ENCODE measurements around the gene MED4. TPM values are rescaled to one million over a fixed set of nuclear protein-coding genes. Genes with fewer than 3 reads are reported as not detected.

The MED4 gene
- total and polyA plus RNA-seq, 2 of the 8 experiments (the other 6 are each of a cell fraction or from before 2014, with no cell fraction given) = 25.7 to 48.1 TPM

- no peaks in the 10 kb centered on the region for H3K4me1 ChIP-seq (replicated peaks in 1 of 4; ENCODE audit: control insufficient read depth in 3 of 4, insufficient read depth in 4 of 4, low read length in 3 of 4)
- no peak overlapping the region for H2AK5ac ChIP-seq (ENCODE audit: low read depth, low read length)
- no peak overlapping the region for H3K14ac ChIP-seq (ENCODE audit: insufficient read length)
- H2BK20ac ChIP-seq (ENCODE audit: low read length) = no peak overlapping the region
- H3K27ac ChIP-seq (ENCODE audit: low read depth, low read length) = no peak overlapping the region
- no peaks in the 10 kb centered on the region for H3K9me3 ChIP-seq (ENCODE audit: insufficient read depth in 2 of 2, low read depth in 1 of 2, low read length in 1 of 2)
- no peaks in the 10 kb centered on the region for H3K79me2 ChIP-seq (ENCODE audit: control insufficient read depth in 1 of 2, insufficient read depth in 2 of 2, low read length in 2 of 2)
- H2AFZ ChIP-seq (ENCODE audit: low read length) = no peak overlapping the region
- no peaks in the 10 kb centered on the region for H3K79me1 ChIP-seq (ENCODE audit: low read depth, low read length)
- H3K23ac ChIP-seq (ENCODE audit: insufficient read length) = no peak overlapping the region
- FAIRE-seq (no peak), DNase-seq (ENCODE audit: low read depth in 1 of 2, low spot score in 2 of 2) (no peak)
- H3K56ac ChIP-seq (replicated peaks; ENCODE audit: insufficient read length, low read depth, low read length) = no peak overlapping the region
- no peak overlapping the region for H2BK12ac ChIP-seq (ENCODE audit: low read depth, low read length)
- 83% methylated on average over 3 of the region's 3 CpGs; no CpG with 5 or more reads in 1 of the 2 experiments for WGBS, 2 experiments (ENCODE audit: extremely low coverage in 1 of 2, insufficient coverage in 1 of 2, insufficient read length in 1 of 2, insufficient replicate concordance in 2 of 2, low coverage in 1 of 2, low lambda C conversion rate in 2 of 2, missing lambda C conversion rate in 1 of 2)
- H3K9ac ChIP-seq (replicated peaks in 1 of 4; ENCODE audit: extremely low read depth in 1 of 4, low read depth in 3 of 4, low read length in 3 of 4) = no peak overlapping the region
- no peaks in the 10 kb centered on the region for H3K36me3 ChIP-seq (ENCODE audit: control insufficient read depth in 2 of 4, insufficient read depth in 4 of 4, low read length in 3 of 4)
- no peak overlapping the region for H3K4ac ChIP-seq (replicated peaks; ENCODE audit: insufficient read length, low read depth, low read length)
- no peaks in the 10 kb centered on the region for H4K20me1 ChIP-seq (replicated peaks in 1 of 2; ENCODE audit: control insufficient read depth in 1 of 2, insufficient read depth in 2 of 2, low read length in 2 of 2)
- H3K18ac ChIP-seq (ENCODE audit: extremely low read depth, low read length) = no peak overlapping the region
- ChIA-PET CTCF (ENCODE audit: partially characterized antibody) (interaction anchor here (1.4 kb wide), 1 partner anchor 16 kb away, joined by 5 read pairs; the partner anchor contains the start of gene MED4), POLR2A (ENCODE audit: partially characterized antibody) (no interaction called here)
- no peak overlapping the region for H2BK120ac ChIP-seq (replicated peaks; ENCODE audit: low read depth, low read length)
- H3K4me2 ChIP-seq (ENCODE audit: insufficient read depth in 1 of 2, low read depth in 2 of 2, low read length in 2 of 2) = no peak overlapping the region
- no peak overlapping the region for H2BK15ac ChIP-seq (ENCODE audit: low read length)
- no peak overlapping the region for H4K8ac ChIP-seq (ENCODE audit: extremely low read depth, insufficient read depth, low read length)
- no peak overlapping the region for H4K5ac ChIP-seq (ENCODE audit: insufficient read length, low read depth, low read length)
- H3K23me2 ChIP-seq (ENCODE audit: low read depth, low read length) = no peaks in the 10 kb centered on the region
- no peaks in the 10 kb centered on the region for H3K27me3 ChIP-seq (replicated peaks in 1 of 4; ENCODE audit: control insufficient read depth in 3 of 4, extremely low read depth in 1 of 4, insufficient read depth in 3 of 4, low read length in 3 of 4)
- no peak overlapping the region for H3K4me3 ChIP-seq (ENCODE audit: extremely low read depth in 1 of 4, insufficient read depth in 2 of 4, low read depth in 3 of 4, low read length in 4 of 4)
- H2BK5ac ChIP-seq (ENCODE audit: low read depth, low read length) = no peak overlapping the region
- TF ChIP-seq SP1 (IDR thresholded peaks at IDR 0.05; ENCODE audit: low read depth, low read length) (no peak), RAD21 (IDR thresholded peaks at IDR 0.05 in 1 of 2, conservative IDR thresholded peaks at IDR 0.05 in 1 of 2; ENCODE audit: low read depth in 2 of 2, low read length in 2 of 2) (no peak), RBBP5 (IDR thresholded peaks at IDR 0.05; ENCODE audit: borderline replicate concordance, low read depth, low read length) (no peak), BACH1 (IDR thresholded peaks at IDR 0.05; ENCODE audit: low read length) (no peak), ATF3 (IDR thresholded peaks at IDR 0.05; ENCODE audit: insufficient read depth, low read depth, low read length) (no peak), TBP (IDR thresholded peaks at IDR 0.05; ENCODE audit: low read depth, low read length) (no peak), SIRT6 (IDR thresholded peaks at IDR 0.05; ENCODE audit: low read length) (no peak), CBX5 (IDR thresholded peaks at IDR 0.05; ENCODE audit: low read depth, low read length) (no peak), SAP30 (IDR thresholded peaks at IDR 0.05; ENCODE audit: insufficient read depth, insufficient replicate concordance, low read length) (no peak)
- no peak overlapping the region for H4K91ac ChIP-seq (replicated peaks; ENCODE audit: insufficient read length, low read length)
Observed at GRCh38 chr13:48110931-48111721, 16.2 kb upstream of the MED4 start.
